ENCODE data around the gene PKNOX2.

GRCh38 chr11:125146232-125146631 lies 18.3 kb upstream of the PKNOX2 start:
- TF ChIP-seq, protein P1, sequence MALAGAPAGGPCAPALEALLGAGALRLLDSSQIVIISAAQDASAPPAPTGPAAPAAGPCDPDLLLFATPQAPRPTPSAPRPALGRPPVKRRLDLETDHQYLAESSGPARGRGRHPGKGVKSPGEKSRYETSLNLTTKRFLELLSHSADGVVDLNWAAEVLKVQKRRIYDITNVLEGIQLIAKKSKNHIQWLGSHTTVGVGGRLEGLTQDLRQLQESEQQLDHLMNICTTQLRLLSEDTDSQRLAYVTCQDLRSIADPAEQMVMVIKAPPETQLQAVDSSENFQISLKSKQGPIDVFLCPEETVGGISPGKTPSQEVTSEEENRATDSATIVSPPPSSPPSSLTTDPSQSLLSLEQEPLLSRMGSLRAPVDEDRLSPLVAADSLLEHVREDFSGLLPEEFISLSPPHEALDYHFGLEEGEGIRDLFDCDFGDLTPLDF (CRISPR knock-in tag; IDR thresholded peaks at IDR 0.05) = no peak
- no peak for TF ChIP-seq HNRNPLL (IDR thresholded peaks at IDR 0.05; ENCODE audit: low read depth, low read length, poor library complexity, severe bottlenecking)
- no peak for TF ChIP-seq ZFX (CRISPR knock-in tag; IDR thresholded peaks at IDR 0.05)
- no peak for TF ChIP-seq SRSF9 (IDR thresholded peaks at IDR 0.05; ENCODE audit: borderline replicate concordance, low read depth, low read length)
- no peak for TF ChIP-seq HMGN3 (IDR thresholded peaks at IDR 0.05; ENCODE audit: borderline replicate concordance, extremely low read depth, insufficient read length, low read depth, low read length)
- no peak for TF ChIP-seq CEBPB (tag; IDR thresholded peaks at IDR 0.05)
- TF ChIP-seq STAT5B (CRISPR knock-in tag; IDR thresholded peaks at IDR 0.05) = no peak
